A673 (cell line): ENCODE results near the gene SORCS3.

Experiments
- CTCF ChIP-seq: fragments of 300-800, 200-600 bp; sonication (generic); conservative IDR thresholded peaks from 2 replicates; pipeline ENCODE4 v1.5.1; 2017; ENCODE audit warnings: low read depth, mild to moderate bottlenecking, antibody characterized with exemption, low read length, moderate library complexity, mixed read lengths
- EZH2 ChIP-seq: fragments of 200-600 bp; sonication (generic); IDR thresholded peaks from 2 replicates; pipeline ENCODE4 v1.6.1; 2017; ENCODE audit warnings: borderline replicate concordance, low read depth, mild to moderate bottlenecking, mixed read lengths, antibody characterized with exemption, low read length; ENCODE audit not compliant: poor library complexity, severe bottlenecking

- TF ChIP-seq CTCF (no peak), EZH2 (no peak)
Measured at GRCh38 chr10:105029286-105029685, 388.2 kb downstream of the SORCS3 start.
